ENCODE measurements around the gene SENP1.

Gene SENP1

DNA sequence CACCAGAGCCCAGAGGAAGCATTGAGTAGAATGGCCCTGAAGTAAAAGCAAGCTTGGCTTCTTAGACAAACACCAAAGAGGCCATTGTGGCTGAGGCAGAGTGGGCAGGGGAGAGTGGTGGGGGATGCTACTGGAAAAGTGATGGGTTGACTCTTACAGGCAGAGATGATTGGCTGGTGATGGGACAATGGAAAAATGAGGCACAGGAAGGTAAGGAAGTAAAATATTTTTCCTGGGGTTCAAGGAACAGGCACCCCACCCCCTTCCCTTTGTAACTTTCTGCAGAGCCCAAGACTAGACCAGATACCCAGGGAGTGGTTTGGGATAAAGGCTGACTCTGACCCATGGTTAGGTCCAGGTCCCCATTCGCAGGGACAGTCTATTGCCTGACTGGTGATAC, 66.7 kb downstream of the SENP1 start:
- TF ChIP-seq, protein P1, sequence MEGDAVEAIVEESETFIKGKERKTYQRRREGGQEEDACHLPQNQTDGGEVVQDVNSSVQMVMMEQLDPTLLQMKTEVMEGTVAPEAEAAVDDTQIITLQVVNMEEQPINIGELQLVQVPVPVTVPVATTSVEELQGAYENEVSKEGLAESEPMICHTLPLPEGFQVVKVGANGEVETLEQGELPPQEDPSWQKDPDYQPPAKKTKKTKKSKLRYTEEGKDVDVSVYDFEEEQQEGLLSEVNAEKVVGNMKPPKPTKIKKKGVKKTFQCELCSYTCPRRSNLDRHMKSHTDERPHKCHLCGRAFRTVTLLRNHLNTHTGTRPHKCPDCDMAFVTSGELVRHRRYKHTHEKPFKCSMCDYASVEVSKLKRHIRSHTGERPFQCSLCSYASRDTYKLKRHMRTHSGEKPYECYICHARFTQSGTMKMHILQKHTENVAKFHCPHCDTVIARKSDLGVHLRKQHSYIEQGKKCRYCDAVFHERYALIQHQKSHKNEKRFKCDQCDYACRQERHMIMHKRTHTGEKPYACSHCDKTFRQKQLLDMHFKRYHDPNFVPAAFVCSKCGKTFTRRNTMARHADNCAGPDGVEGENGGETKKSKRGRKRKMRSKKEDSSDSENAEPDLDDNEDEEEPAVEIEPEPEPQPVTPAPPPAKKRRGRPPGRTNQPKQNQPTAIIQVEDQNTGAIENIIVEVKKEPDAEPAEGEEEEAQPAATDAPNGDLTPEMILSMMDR (IDR thresholded peaks at IDR 0.05; ENCODE audit: control insufficient read depth, extremely low read depth, insufficient read depth), result no peak
- no peak overlapping the region for H3K4me3 ChIP-seq (ENCODE audit: low read depth, low read length)
- no peak for DNase-seq (ENCODE audit: low read depth)

DNA sequence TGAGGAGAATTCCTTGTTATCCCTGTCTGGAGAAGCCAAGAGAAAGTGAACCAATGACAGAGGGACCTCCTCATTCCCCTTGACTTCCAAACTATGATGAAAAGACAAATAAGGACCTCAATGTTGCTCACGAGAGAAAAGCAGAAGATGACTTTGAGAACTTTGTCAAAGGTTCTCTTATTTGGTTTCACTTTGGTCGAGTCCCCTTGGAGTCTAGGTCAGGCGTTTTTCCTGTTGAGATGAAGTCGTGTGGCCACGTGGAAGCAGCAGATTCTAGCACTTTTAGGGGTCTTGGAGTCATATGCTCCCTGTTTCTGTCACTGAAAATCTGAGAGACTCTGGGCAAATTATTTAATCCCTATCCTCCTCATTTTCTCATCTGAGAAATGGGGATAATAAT, 67.8 kb downstream of the SENP1 start:
- no peak for DNase-seq (ENCODE audit: low read depth)
- no peak overlapping the region for H3K4me3 ChIP-seq (ENCODE audit: low read depth, low read length)
- TF ChIP-seq, protein P1 (IDR thresholded peaks at IDR 0.05; ENCODE audit: control insufficient read depth, extremely low read depth, insufficient read depth), result no peak

DNA sequence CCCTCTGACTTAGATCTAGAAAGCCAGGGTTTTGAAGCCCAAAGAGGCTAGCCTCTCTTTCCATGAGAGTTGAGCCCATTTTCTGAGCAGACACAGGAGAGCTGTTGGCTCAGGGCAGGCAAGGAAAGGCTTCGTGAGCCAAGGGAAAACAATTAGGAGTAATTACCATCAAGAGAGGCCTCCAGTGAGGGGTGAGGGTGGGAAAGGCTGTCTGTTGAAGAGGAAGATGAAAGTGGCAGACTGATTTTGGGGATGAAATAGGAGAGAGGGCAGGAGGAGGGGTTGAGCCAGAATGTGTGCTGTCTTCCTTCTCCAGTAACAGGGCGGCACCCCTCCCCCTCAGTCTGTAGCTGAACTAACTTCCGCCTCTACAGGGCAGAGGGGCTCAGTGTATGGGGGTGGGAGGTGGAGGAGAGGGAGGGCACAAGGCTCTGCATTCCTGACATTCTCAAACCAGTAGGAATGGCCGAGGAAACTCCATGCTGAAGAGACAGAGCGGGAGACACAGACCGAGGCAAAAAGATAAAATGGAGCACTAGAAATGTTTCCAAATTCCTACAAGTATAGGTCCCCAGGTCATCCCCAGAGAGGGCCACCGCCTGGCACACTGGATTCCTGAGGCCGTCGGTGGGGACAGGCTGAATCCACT, 68.5 kb downstream of the SENP1 start:
- TF ChIP-seq, protein P1 (IDR thresholded peaks at IDR 0.05; ENCODE audit: control insufficient read depth, extremely low read depth, insufficient read depth), result no peak
- DNase-seq (ENCODE audit: low read depth), result no peak
- H3K4me3 ChIP-seq (ENCODE audit: low read depth, low read length), result no peak overlapping the region

DNA sequence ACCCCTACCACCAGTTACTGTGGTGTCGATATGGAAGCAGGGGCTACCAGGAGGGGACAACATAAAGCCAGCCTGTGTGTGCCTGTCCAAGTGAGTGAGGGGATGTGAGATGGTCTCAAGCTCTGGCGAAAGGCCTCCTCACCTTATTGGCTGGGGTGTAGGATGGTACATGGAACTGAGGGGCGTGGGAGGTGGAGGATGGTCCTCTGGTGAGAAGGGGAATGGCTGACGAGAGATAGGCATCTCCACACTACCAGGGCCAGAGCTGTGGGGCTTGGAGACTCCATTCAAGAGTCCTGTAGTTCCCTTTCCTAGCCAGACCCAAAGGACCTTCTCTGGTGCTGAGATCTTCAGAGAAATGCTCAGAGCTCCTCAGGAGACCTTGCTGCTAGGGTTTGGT, 69.1 kb downstream of the SENP1 start:
- no peak overlapping the region for H3K4me3 ChIP-seq (ENCODE audit: low read depth, low read length)
- TF ChIP-seq, protein P1 (IDR thresholded peaks at IDR 0.05; ENCODE audit: control insufficient read depth, extremely low read depth, insufficient read depth), result no peak
- no peak for DNase-seq (ENCODE audit: low read depth)

DNA sequence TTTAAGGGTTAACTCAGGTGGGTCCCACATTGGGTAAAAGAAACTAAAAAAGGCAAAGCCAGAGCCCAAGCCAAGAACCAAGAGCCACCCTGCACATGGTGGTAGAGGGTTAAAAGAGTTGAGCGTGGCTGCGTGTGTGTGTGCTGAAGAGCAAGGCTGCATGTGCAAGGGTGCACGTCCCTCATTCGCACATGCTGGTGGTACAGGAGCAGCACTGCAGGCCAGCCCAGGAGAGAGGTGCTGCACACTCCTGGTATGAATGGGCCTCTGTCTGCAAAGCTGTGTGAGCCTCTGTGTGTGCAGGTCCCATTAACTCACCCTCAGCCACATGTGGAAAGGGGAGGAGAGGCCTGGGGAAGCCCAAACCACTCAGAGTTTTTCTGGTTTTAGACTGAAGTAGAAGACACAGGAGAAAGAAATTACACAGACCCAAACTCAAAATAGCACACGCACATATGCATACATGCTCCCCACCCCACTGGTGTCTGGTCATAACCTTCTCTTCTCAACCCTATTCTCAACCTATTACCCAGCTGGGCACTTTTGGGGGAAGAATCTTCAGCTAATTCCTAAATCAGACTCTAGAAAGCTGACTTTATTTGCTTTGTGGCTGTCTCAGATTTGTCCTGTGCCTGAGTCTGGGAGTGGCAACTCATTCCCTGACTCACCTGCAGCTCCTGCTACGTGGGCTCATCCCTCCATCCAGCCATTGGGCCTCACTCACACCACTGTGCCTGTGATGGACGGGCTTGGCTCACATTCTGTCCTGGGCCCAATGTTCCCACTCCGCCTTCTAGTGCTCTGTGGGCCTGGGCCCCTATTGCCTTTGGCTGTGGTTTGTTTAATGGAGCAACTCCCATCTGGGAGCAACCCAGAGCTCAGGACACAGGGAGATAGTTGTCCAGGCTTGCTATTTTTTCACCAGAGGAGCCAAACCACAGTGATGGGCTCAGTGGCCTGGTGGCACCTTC, 70.8 kb downstream of the SENP1 start:
- DNase-seq (ENCODE audit: low read depth), result no peak
- no peak overlapping the region for H3K4me3 ChIP-seq (ENCODE audit: low read depth, low read length)
- TF ChIP-seq, protein P1 (IDR thresholded peaks at IDR 0.05; ENCODE audit: control insufficient read depth, extremely low read depth, insufficient read depth), result no peak

DNA sequence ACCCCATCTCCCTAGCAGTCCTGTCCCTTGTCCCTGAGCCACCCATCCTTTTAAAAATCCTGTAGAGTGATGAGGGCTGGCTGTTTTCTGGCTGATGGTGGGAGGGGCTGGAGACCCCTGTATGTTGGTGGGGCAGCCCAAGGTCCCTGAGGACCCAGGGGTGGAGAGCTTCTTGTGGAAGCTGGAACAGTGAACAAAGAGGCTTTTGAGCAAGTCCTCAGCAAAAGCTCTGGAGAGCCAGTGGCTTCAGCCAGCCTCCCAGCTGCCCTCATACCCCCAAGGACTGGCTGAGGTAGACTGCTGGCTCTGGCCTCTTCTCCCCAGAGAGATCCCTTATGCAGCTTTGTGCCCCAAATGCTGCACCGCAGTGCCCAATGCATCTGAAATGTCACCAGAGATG, 72.4 kb downstream of the SENP1 start:
- H3K4me3 ChIP-seq (ENCODE audit: low read depth, low read length), result no peak overlapping the region
- DNase-seq (ENCODE audit: low read depth), result no peak
- TF ChIP-seq, protein P1 (IDR thresholded peaks at IDR 0.05; ENCODE audit: control insufficient read depth, extremely low read depth, insufficient read depth), result no peak
